GM23248 (cell line): ENCODE results near the gene EXOG.

ENCODE experiments used
- EZH2 ChIP-seq: fragments of 200-600 bp; sonication (generic); IDR thresholded peaks from 2 replicates; pipeline ENCODE4 v1.6.1; 2018; ENCODE audit warnings: antibody characterized with exemption, mild to moderate bottlenecking; ENCODE audit not compliant: insufficient read depth, poor library complexity, severe bottlenecking
- EZH2phosphoT487 ChIP-seq: fragments of 200-600 bp; sonication (generic); IDR thresholded peaks from 2 replicates; pipeline ENCODE4 v1.6.1; 2018; ENCODE audit warnings: antibody characterized with exemption, moderate library complexity, mild to moderate bottlenecking, low read depth; ENCODE audit not compliant: insufficient read depth

GRCh38 chr3:38493031-38493430 is 3.1 kb upstream of the EXOG start:
- TF ChIP-seq EZH2phosphoT487 (no peak), EZH2 (no peak)
